Measurements from ENCODE around the gene PCSK5.
A peak's percentile ranks its signal among the peaks of the same experiment; 100 is the strongest.

PCSK5 gene

GRCh38 chr9:76401176-76401575 lies 510.7 kb downstream of the PCSK5 start:
- H3K36me3 Mint-ChIP-seq = no peaks in the 10 kb centered on the region
- H3K27me3 Mint-ChIP-seq = no peaks in the 10 kb centered on the region
- H3K27ac Mint-ChIP-seq = no peak overlapping the region
- peaks cover 12% of the 10 kb centered on the region for H3K4me1 Mint-ChIP-seq
- no peaks in the 10 kb centered on the region for H3K9me3 Mint-ChIP-seq
- no peak for ATAC-seq
- H3K4me3 Mint-ChIP-seq = no peak overlapping the region

- Mint-ChIP-seq H3K27ac (no peak overlapping the region), H3K4me3 (no peak overlapping the region), H3K4me1 (peaks cover 12% of the 10 kb centered on the region), H3K27me3 (no peaks in the 10 kb centered on the region), H3K9me3 (no peaks in the 10 kb centered on the region), H3K36me3 (no peaks in the 10 kb centered on the region)
- ATAC-seq = no peak
Measured at GRCh38 chr9:76401580-76402354, 511.3 kb downstream of the PCSK5 start.

- peak; percentile 70 for ATAC-seq
- H3K36me3 Mint-ChIP-seq = no peaks in the 10 kb centered on the region
- H3K27me3 Mint-ChIP-seq = no peaks in the 10 kb centered on the region
- H3K4me3 Mint-ChIP-seq = peak overlapping the region; percentile 34
- no peaks in the 10 kb centered on the region for H3K9me3 Mint-ChIP-seq
- H3K4me1 Mint-ChIP-seq = peaks cover 16% of the 10 kb centered on the region
- peak overlapping the region; percentile 72 for H3K27ac Mint-ChIP-seq
Measured at GRCh38 chr9:76403352-76403751, 512.9 kb downstream of the PCSK5 start.

- ATAC-seq = no peak
- Mint-ChIP-seq H3K4me1 (peaks cover 21% of the 10 kb centered on the region), H3K27me3 (no peaks in the 10 kb centered on the region), H3K27ac (no peak overlapping the region), H3K9me3 (no peaks in the 10 kb centered on the region), H3K4me3 (no peak overlapping the region), H3K36me3 (no peaks in the 10 kb centered on the region)
Measured at GRCh38 chr9:76404401-76404800, 513.9 kb downstream of the PCSK5 start.

GRCh38 chr9:76405340-76405739 lies 514.9 kb downstream of the PCSK5 start:
- Mint-ChIP-seq H3K27me3 (no peaks in the 10 kb centered on the region), H3K36me3 (no peaks in the 10 kb centered on the region), H3K4me3 (no peak overlapping the region), H3K9me3 (no peaks in the 10 kb centered on the region), H3K27ac (no peak overlapping the region), H3K4me1 (peaks cover 21% of the 10 kb centered on the region)
- ATAC-seq = no peak

GRCh38 chr9:76405868-76406267 lies 515.4 kb downstream of the PCSK5 start:
- Mint-ChIP-seq H3K27me3 (no peaks in the 10 kb centered on the region), H3K4me1 (peaks cover 21% of the 10 kb centered on the region), H3K36me3 (no peaks in the 10 kb centered on the region), H3K27ac (no peak overlapping the region), H3K4me3 (no peak overlapping the region), H3K9me3 (no peaks in the 10 kb centered on the region)
- ATAC-seq = no peak

All from stimulated activated memory B cell treated with anti-CD40 and anti-IgM and Interleukin-4, amounts not matched to agents 10 μg/mL and 1 μg/mL and 100 μg/mL, for 72 hours (primary cell).